ENCODE measurements around the gene MATN4.
"Not testable (repeated sequence)": the region's sequence is repeated elsewhere in the genome, so short reads cannot be mapped to it uniquely, and the experiment has no call there.

MATN4 gene

GRCh38 chr20:45353746-45354145 is 45.6 kb upstream of the MATN4 start:
- Histone ChIP-seq H3K27me3 (ENCODE audit: low read length) (no peaks in the 10 kb centered on the region), H3F3A (ENCODE audit: insufficient read depth) (no peaks in the 10 kb centered on the region), H2AFZ (ENCODE audit: low read depth, low read length, severe bottlenecking) (no peak overlapping the region), H3K27ac (ENCODE audit: low read depth, low read length) (no peak overlapping the region), H3K9me3 (ENCODE audit: insufficient read depth, low read length) (no peaks in the 10 kb centered on the region), H3K4me2 (ENCODE audit: low read depth, low read length, poor library complexity, severe bottlenecking) (no peak overlapping the region), H3K9me2 (replicated peaks; ENCODE audit: insufficient read depth, low read length) (no peaks in the 10 kb centered on the region), H3K36me3 (ENCODE audit: low read length) (no peaks in the 10 kb centered on the region), H4K20me1 (ENCODE audit: low read depth, low read length) (no peaks in the 10 kb centered on the region), H3K9ac (ENCODE audit: low read length) (no peak overlapping the region), H3K79me2 (ENCODE audit: insufficient read depth, low read length) (no peaks in the 10 kb centered on the region), H3K4me3 (ENCODE audit: insufficient read depth, low read length, poor library complexity, severe bottlenecking) (no peak overlapping the region)
- TF ChIP-seq EZH2phosphoT487 (conservative IDR thresholded peaks at IDR 0.05; ENCODE audit: low read length): no peak
- no peak for TF ChIP-seq CTCF (IDR thresholded peaks at IDR 0.05; ENCODE audit: insufficient read depth, low read length, poor library complexity, severe bottlenecking)

- Histone ChIP-seq H3F3A (ENCODE audit: insufficient read depth) (no peaks in the 10 kb centered on the region), H4K20me1 (ENCODE audit: low read depth, low read length) (no peaks in the 10 kb centered on the region), H3K27me3 (ENCODE audit: low read length) (no peaks in the 10 kb centered on the region), H3K9me2 (replicated peaks; ENCODE audit: insufficient read depth, low read length) (no peaks in the 10 kb centered on the region), H3K9ac (ENCODE audit: low read length) (no peak overlapping the region), H3K36me3 (ENCODE audit: low read length) (no peaks in the 10 kb centered on the region), H3K4me3 (ENCODE audit: insufficient read depth, low read length, poor library complexity, severe bottlenecking) (no peak overlapping the region), H3K4me2 (ENCODE audit: low read depth, low read length, poor library complexity, severe bottlenecking) (no peak overlapping the region), H3K27ac (ENCODE audit: low read depth, low read length) (no peak overlapping the region), H2AFZ (ENCODE audit: low read depth, low read length, severe bottlenecking) (no peak overlapping the region), H3K79me2 (ENCODE audit: insufficient read depth, low read length) (no peaks in the 10 kb centered on the region), H3K9me3 (ENCODE audit: insufficient read depth, low read length) (no peaks in the 10 kb centered on the region)
- no peak for TF ChIP-seq EZH2phosphoT487 (conservative IDR thresholded peaks at IDR 0.05; ENCODE audit: low read length)
- no peak for TF ChIP-seq CTCF (IDR thresholded peaks at IDR 0.05; ENCODE audit: insufficient read depth, low read length, poor library complexity, severe bottlenecking)
Measured at GRCh38 chr20:45352729-45353128, 44.6 kb upstream of the MATN4 start.

- not testable (repeated sequence) for H3K9ac ChIP-seq (ENCODE audit: low read length); H3K79me2 ChIP-seq (ENCODE audit: insufficient read depth, low read length); H3K9me2 ChIP-seq (replicated peaks; ENCODE audit: insufficient read depth, low read length); H4K20me1 ChIP-seq (ENCODE audit: low read depth, low read length); H3K36me3 ChIP-seq (ENCODE audit: low read length); H3K4me3 ChIP-seq (ENCODE audit: insufficient read depth, low read length, poor library complexity, severe bottlenecking); H3K27me3 ChIP-seq (ENCODE audit: low read length); H3K4me2 ChIP-seq (ENCODE audit: low read depth, low read length, poor library complexity, severe bottlenecking); H3K9me3 ChIP-seq (ENCODE audit: insufficient read depth, low read length); H3K27ac ChIP-seq (ENCODE audit: low read depth, low read length); H3F3A ChIP-seq (ENCODE audit: insufficient read depth); H2AFZ ChIP-seq (ENCODE audit: low read depth, low read length, severe bottlenecking)
Measured at GRCh38 chr20:45350795-45351194, 42.7 kb upstream of the MATN4 start.

GRCh38 chr20:45350217-45350616 is 42.1 kb upstream of the MATN4 start:
- Histone ChIP-seq H3K27ac (ENCODE audit: low read depth, low read length) (no peak overlapping the region), H3K4me3 (ENCODE audit: insufficient read depth, low read length, poor library complexity, severe bottlenecking) (no peak overlapping the region), H3K9ac (ENCODE audit: low read length) (no peak overlapping the region), H3F3A (ENCODE audit: insufficient read depth) (no peaks in the 10 kb centered on the region), H3K79me2 (ENCODE audit: insufficient read depth, low read length) (no peaks in the 10 kb centered on the region), H3K9me3 (ENCODE audit: insufficient read depth, low read length) (no peaks in the 10 kb centered on the region), H2AFZ (ENCODE audit: low read depth, low read length, severe bottlenecking) (no peak overlapping the region), H3K36me3 (ENCODE audit: low read length) (no peaks in the 10 kb centered on the region), H4K20me1 (ENCODE audit: low read depth, low read length) (no peaks in the 10 kb centered on the region), H3K4me2 (ENCODE audit: low read depth, low read length, poor library complexity, severe bottlenecking) (no peak overlapping the region), H3K27me3 (ENCODE audit: low read length) (no peaks in the 10 kb centered on the region), H3K9me2 (replicated peaks; ENCODE audit: insufficient read depth, low read length) (no peaks in the 10 kb centered on the region)
- TF ChIP-seq CTCF (IDR thresholded peaks at IDR 0.05; ENCODE audit: insufficient read depth, low read length, poor library complexity, severe bottlenecking) (no peak), EZH2phosphoT487 (conservative IDR thresholded peaks at IDR 0.05; ENCODE audit: low read length) (no peak)
